Subcutaneous adipose tissue (tissue), 4 donors: Measurements from ENCODE around the gene C16orf46. TPM values are rescaled to one million over a fixed set of nuclear protein-coding genes. Genes with fewer than 3 reads are reported as not detected.

ENCODE experiments used
- CTCF ChIP-seq: fragments of 450-650 bp; IDR thresholded peaks from one replicate; pipeline ENCODE4 v1.5.1; 2016; ENCODE audit warnings: low read depth, mild to moderate bottlenecking, control low read depth, antibody characterized with exemption, moderate library complexity
- total RNA-seq, 4 donors: library from RNA; depleted of rRNA; stranded (reverse); fragments of >200 nt; gene quantifications; one replicate each; pipeline ENCODE4 v1.1.0, GENCODE V29; 2016

Gene C16orf46
- total RNA-seq, 4 donors from 2014 or later: 0.82 to 1.3 TPM; not detected in 2

DNA sequence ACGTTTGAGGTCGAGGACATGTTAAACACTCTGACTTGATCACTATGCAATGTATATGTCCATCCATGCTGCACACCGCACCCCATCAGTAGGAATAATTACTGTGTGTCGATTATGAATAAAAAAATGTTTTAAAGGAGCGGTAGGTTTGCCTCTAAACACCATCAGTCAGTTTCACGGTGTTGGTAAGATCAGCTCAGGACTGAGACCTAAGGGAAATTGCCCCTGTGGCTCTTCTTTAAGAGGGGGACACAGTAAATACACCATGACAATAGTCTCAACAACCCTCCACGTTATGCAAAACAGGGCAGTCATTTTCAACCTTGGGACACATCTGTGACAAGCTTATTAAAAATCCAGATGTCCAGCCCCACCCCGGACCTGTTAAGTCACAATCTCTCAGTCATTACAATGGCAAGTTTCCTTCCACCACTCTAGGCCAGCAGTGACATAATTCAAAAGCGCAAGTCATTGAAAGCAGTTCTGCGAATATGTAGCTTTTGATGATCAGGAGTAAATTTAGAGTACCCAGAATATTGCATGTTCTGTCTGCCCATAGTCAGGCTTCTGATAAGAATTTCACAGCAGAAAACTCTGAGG lies 40.2 kb downstream of the C16orf46 start:
- no peak for TF ChIP-seq CTCF

GRCh38 chr16:81035975-81036750 lies 40.9 kb downstream of the C16orf46 start:
- no peak for TF ChIP-seq CTCF

- TF ChIP-seq CTCF: no peak
These were observed 41.6 kb downstream of the C16orf46 start, which contains the start of gene ATMIN for GRCh38 chr16:81035398-81035974. Gene ATMIN, plus strand, starts transcription at chr16:81035842. Its CDS starts 29 bp downstream, at chr16:81035871.

DNA sequence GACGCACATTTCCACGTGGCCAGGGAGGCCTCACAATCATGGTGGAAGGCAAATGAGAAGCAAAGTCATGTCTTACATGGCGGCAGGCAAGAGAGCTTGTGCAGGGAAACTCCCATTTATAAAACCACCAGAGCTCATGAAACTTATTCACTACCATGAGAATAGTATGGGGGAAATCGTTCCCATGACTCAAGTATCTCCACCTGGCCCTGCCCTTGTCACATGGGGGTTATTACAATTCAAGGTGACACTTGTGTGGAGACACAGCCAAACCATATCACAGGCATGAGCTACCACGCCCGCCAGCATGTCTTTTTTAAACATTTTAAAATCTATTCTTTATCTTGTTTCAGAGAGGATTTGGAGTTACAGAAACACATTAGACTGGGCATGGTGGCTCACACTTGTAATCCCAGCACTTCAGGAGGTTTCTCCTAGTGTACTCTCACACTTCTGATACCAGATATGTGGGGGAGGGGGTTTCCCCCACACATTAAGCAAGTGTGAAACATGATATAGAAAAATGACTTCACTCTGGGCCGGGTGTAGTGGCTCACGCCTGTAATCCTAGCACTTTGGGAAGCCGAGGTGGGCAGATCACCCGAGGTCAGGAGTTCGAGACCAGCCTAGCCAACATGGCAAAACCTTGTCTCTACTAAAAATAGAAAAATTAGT lies 47.0 kb downstream of the C16orf46 start:
- TF ChIP-seq CTCF: no peak

DNA sequence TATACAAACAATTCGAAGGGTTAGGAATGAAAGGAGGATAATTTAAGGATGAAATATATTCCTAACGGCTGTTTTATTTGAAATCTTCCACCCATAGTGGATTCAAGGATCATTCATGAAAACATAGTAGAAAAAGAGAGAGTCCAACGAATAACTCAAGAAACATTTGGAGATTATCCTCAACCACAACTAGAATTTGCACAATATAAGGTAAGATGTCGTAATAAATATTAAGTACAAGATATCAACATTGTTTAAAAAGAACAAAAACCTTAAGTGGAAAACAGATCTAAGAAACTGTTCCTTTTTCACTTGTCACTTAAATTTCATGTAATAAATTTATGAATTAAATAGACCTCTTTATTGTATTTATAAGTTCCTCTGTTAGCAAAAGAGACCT lies 50.6 kb downstream of the C16orf46 start:
- TF ChIP-seq CTCF: no peak

DNA sequence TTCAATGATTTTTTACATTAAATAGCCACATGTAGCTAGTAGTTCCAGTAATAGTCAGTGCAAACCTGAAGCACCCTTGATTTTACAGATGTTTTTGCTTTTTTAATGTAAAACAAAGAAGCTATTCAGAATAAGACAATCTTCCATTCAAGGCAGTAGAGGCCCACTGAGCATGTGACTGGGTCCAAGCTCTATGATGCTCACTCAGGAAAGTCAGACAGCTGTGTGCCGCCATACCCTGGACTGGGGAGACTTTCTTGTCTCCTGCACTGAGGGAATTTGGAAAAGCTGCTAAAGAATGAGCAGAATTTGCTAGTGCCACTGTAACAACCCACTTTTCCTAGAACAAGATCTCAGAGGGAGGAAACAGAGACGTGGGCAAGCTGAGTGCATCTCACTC lies 58.5 kb downstream of the C16orf46 start:
- TF ChIP-seq CTCF: no peak

DNA sequence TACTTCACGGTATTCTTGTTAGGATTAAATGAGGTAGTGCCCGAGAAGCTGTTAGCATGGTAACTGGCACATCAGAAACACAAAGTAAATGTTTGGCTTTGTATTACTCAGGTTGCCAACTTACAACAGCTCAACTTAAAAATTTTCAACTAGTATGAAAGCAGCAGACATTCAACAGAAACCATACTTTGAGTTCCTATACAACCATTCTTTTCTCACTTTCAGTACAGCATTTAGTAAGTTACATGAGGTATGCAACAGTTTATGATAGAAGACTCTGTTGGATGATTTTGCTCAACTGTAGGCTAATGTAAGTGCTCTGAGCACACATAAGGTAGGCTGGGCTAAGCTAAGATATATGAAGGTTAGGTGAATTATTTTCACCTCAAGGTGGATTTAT lies 62.4 kb downstream of the C16orf46 start:
- no peak for TF ChIP-seq CTCF
